LNCAP (cell line): ENCODE measurements around the gene NPAS4.

Experiments used
- TF ChIP-seq, protein P1 (sequence below): fragments of 450-650 bp; IDR thresholded peaks from 2 replicates; pipeline ENCODE4 v1.5.1; 2017; ENCODE audit warnings: mild to moderate bottlenecking

Gene NPAS4

DNA sequence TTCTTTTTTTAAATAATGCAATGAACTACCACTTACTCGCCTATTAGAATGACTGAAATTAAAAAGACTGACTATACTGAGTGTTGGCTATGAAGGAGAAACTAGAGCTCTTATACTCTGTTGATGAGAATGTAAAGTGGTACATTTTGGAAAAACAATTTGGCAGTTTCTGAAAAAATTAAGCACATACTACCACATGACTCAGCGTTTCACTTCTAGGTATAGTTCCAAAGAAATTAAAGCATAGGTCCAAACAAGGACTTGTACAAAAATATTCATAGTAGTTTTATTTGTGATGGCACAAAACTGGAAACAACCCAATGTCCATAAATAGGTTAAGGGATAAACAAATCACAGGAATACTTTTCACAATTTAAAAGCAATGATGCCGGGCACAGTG lies 26.9 kb upstream of the NPAS4 start:
- TF ChIP-seq, protein P1, sequence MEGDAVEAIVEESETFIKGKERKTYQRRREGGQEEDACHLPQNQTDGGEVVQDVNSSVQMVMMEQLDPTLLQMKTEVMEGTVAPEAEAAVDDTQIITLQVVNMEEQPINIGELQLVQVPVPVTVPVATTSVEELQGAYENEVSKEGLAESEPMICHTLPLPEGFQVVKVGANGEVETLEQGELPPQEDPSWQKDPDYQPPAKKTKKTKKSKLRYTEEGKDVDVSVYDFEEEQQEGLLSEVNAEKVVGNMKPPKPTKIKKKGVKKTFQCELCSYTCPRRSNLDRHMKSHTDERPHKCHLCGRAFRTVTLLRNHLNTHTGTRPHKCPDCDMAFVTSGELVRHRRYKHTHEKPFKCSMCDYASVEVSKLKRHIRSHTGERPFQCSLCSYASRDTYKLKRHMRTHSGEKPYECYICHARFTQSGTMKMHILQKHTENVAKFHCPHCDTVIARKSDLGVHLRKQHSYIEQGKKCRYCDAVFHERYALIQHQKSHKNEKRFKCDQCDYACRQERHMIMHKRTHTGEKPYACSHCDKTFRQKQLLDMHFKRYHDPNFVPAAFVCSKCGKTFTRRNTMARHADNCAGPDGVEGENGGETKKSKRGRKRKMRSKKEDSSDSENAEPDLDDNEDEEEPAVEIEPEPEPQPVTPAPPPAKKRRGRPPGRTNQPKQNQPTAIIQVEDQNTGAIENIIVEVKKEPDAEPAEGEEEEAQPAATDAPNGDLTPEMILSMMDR = no peak

DNA sequence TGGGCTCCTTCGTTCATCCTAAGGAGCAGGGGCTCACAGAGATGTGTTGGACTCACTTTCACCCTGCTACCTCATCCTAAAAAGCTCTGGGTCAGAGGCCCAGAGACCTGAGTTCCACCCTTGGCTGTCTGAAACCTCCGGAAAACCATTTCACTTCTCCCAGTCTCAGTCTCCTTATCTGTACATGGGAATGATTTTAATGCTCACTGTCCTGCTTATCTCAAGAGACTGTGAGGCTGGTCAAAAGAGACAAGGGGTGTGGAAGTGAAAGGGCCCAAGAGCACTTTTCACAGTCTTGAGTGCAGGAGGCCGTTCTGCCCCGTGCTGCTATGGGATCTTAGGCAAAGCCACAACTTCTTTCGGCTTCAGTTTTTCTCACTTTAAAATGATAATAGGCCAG lies 13.2 kb upstream of the NPAS4 start:
- TF ChIP-seq, protein P1 = no peak

DNA sequence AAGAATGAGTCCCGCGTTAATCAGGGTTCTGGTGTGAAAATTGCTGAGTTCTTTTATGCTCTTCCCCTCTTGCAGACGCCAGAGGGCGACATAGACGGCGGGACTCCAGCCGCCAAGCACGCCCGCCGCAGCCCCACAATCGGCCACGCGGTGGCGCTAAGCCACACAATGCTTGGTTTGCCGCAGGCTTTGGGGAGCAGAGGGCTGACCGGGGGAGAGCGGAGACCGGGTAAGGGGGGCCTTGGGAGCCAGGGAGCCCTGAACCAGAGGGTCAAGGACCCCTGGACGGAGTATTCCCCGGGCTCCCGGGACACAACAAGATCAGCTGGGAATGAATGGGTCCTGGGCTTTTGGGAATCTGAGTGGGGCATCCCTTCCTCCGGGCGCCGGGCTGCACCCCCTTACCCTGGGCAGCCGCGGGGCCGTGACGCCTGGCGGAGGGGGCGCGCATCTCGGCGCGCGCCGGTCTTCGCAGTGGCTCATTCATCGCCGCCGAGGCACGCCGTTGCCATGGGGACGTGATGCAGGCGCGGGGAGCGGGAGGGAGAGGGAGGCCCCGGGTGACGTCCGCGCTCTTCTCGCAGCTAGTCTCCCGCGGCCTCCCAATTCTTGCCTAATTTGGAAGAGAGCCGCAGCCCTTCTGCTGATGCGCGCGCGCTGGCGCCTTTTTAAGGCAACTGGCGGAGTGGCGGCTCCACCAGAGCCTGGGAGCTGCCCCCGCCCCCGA lies 12.2 kb upstream of the NPAS4 start:
- TF ChIP-seq, protein P1 = peak; percentile 100

DNA sequence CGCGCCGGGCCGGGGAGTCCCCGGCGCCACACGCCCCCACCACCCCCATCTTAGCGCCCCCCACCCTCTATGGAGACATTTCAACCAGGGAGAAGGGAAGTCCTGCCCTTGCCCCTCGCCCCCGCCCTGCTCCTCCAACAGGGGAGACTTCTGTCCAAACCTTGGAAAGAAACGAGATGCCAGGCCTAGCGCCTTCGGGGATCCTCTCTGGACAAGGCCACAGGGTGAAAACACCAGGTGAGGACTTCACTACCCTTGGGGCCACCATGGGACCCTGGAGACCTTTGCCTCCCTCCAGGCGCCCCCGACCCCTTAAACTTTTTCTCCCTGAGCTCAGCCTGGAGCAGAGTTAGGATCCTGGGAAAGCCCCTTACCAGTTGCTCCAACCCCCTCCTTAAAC lies 11.6 kb upstream of the NPAS4 start:
- TF ChIP-seq, protein P1 = no peak

DNA sequence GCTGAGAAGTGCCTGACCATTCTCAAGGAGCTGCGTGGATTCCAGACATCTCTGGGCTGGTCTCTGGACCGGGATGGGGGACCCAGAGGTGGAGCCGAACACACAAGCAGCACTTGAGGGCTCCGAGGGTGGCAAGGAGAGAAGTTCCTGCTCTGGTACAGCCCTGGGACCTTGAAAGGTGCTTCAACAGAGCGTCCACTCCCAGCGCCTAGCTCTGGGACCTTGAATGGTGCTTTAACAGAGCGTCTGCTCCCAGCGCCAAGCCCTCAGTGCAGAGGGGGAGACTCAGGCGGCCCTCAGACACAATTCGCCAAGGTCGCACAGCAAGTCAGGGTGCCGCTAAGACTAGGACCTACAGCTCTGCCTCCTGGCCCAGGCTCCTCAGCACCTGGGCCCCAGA lies 10.6 kb upstream of the NPAS4 start:
- TF ChIP-seq, protein P1 = no peak

DNA sequence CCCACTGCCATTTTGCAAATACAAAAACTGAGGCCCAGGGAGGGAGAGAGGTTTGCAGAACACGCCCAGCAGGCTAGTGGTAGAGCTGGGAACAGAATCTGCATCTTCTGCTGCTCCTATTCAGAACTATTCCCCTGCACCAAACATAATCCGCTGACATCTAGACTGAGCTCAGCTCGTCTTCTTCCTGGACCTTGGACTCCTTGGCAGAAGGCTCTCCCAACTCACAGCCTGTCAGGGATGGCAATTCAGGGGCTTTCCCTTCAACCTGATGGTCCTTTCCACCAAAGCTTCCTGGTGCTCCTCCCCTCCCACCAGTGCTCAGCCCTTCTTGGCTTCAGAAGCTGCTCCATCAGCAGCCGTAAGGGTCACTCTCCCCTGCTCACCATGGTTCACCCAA lies 9.5 kb upstream of the NPAS4 start:
- TF ChIP-seq, protein P1 = no peak

DNA sequence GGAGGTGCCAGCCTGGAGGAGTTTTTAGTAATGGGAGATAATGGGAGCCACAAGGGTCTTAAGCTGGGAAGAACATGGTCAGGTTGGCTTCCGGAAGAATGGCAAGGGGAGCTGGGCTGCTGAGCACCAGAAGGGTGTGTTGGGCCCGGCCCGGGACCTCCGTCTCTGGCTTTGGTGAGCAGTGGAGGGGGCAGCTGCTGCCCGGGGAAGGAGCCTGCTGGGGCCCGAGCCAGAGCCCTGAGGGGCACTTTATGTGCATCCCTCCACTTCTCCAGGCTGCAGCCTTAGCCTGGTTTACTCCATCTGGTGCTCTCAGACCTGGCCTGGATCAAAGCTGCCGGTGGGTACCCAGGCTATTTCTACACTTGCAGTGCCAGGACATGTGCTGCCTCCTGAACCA lies 8.7 kb upstream of the NPAS4 start:
- TF ChIP-seq, protein P1 = no peak

DNA sequence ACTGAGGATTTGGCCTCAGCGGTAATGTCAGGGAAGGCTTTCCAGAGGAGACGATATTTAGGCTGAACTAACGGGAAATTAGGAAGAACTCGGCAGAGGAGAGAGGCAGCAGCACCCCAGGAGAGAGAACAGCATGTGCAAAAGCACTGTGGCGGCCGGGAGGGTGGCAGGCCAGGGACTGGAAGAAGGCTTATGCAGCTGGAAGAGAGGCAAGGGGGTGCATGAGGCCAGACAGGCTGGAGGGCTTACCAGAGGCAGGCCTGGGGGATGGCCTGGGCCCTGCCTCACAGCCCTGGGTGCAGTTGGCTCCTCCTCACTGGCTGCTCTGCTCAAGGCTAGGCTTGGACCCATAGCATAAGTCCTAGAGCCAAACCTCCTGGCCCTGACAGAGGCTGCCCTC lies 7.7 kb upstream of the NPAS4 start:
- TF ChIP-seq, protein P1 = no peak
